NCI-H526 (cell line): ENCODE measurements around the gene CEBPE.

Experiments
- DNase-seq, 2 experiments: peaks; one replicate each; lab custom pipeline; 2025; lab: John Stamatoyannopoulos, UW

The CEBPE gene

GRCh38 chr14:23118506-23119362 lies at the start of gene CEBPE:
Gene CEBPE, minus strand, starts transcription at chr14:23119255. Its CDS starts 164 bp downstream, at chr14:23119091.
- no peak for DNase-seq

- no peak for DNase-seq
These were observed 49.2 kb upstream of the CEBPE start for GRCh38 chr14:23168246-23168645.

GRCh38 chr14:23167116-23167847 lies 48.2 kb upstream of the CEBPE start:
- no peak for DNase-seq

- DNase-seq: no peak
These were observed 45.9 kb upstream of the CEBPE start for GRCh38 chr14:23164949-23165348.

GRCh38 chr14:23164250-23164649 lies 45.2 kb upstream of the CEBPE start:
- DNase-seq: no peak

GRCh38 chr14:23163830-23164229 lies 44.8 kb upstream of the CEBPE start:
- no peak for DNase-seq

GRCh38 chr14:23162800-23163199 lies 43.7 kb upstream of the CEBPE start:
- DNase-seq: no peak

- DNase-seq: no peak
These were observed 43.0 kb upstream of the CEBPE start for GRCh38 chr14:23162005-23162404.

GRCh38 chr14:23160924-23161522 lies 42.0 kb upstream of the CEBPE start:
- no peak for DNase-seq

GRCh38 chr14:23159532-23159931 lies 40.5 kb upstream of the CEBPE start:
- no peak for DNase-seq

GRCh38 chr14:23158779-23159178 lies 39.7 kb upstream of the CEBPE start:
- DNase-seq: no peak

- DNase-seq: no peak
These were observed 36.0 kb upstream of the CEBPE start for GRCh38 chr14:23154964-23155587.

- DNase-seq: no peak
These were observed 35.1 kb upstream of the CEBPE start for GRCh38 chr14:23153851-23154796.

GRCh38 chr14:23151342-23151741 lies 32.3 kb upstream of the CEBPE start:
- no peak for DNase-seq

- DNase-seq: no peak
These were observed 30.7 kb upstream of the CEBPE start for GRCh38 chr14:23149745-23150144.

GRCh38 chr14:23148591-23149249 lies 29.7 kb upstream of the CEBPE start:
- DNase-seq: no peak

- DNase-seq: no peak
These were observed 28.6 kb upstream of the CEBPE start for GRCh38 chr14:23147676-23148075.

GRCh38 chr14:23146980-23147379 lies 27.9 kb upstream of the CEBPE start:
- no peak for DNase-seq

- DNase-seq: no peak
These were observed 27.4 kb upstream of the CEBPE start for GRCh38 chr14:23146351-23146910.

- no peak for DNase-seq
These were observed 26.8 kb upstream of the CEBPE start for GRCh38 chr14:23145794-23146350.
